Colonic mucosa (tissue), 4 donors: ENCODE results near the gene ANKEF1. TPM values are rescaled to one million over a fixed set of nuclear protein-coding genes. Genes with fewer than 3 reads are reported as not detected.
"Not testable (repeated sequence)": the region's sequence is repeated elsewhere in the genome, so short reads cannot be mapped to it uniquely, and the experiment has no call there.

Experiments
- DNase-seq: peaks from one replicate; pipeline ENCODE4 v3.0.0-alpha.2; 2020
- H3K27ac ChIP-seq: fragments of 200-600 bp; one replicate; pipeline ENCODE4 v1.8.0; 2021
- H3K27me3 ChIP-seq: fragments of 200-600 bp; one replicate; pipeline ENCODE4 v1.8.0; 2021
- H3K36me3 ChIP-seq: fragments of 200-600 bp; one replicate; pipeline ENCODE4 v1.8.0; 2021
- H3K4me1 ChIP-seq: fragments of 200-600 bp; one replicate; pipeline ENCODE4 v1.8.0; 2021; ENCODE audit warnings: mild to moderate bottlenecking
- H3K4me3 ChIP-seq: fragments of 200-600 bp; one replicate; pipeline ENCODE4 v1.8.0; 2021
- H3K9ac ChIP-seq, 2 donors: one replicate each; pipeline ENCODE4 v1.7.0; 2013; ENCODE audit warnings: control low read depth in 2 of 2, low read depth in 2 of 2, low read length in 2 of 2
- H3K9me3 ChIP-seq: fragments of 200-600 bp; one replicate; pipeline ENCODE4 v1.8.0; 2021
- CTCF ChIP-seq: fragments of 200-600 bp; IDR thresholded peaks from one replicate; pipeline ENCODE4 v1.8.0; 2022; ENCODE audit warnings: antibody characterized with exemption, mild to moderate bottlenecking
- intact Hi-C: fragments of 100-400 bp; cut with DNase I; formaldehyde crosslinking; loops from one replicate; pipeline ENCODE4 v1.14.1; 2022
- total RNA-seq, 2 donors: library from RNA; stranded (reverse); fragmentation: NEBNext Ultra II Directional in 1 of 2; extraction: Animal tissue kit (Norgen Biotek cat#: 25700) in 1 of 2; gene quantifications; one replicate each; pipeline ENCODE4 v1.2.1, GENCODE V29; 2021
- donor health status: healthy.
- donor health status: DM: no; HTN: no; CAD: no.
- donor health status: DM: no; HTN: no; CAD: no.

The ANKEF1 gene
- total RNA-seq, 2 donors from 2014 or later, result 4.8 to 9.2 TPM

- Histone ChIP-seq H3K4me3 (no peak overlapping the region), H3K9me3 (no peaks in the 10 kb centered on the region), H3K36me3 (no peaks in the 10 kb centered on the region), H3K27ac (no peak overlapping the region), H3K9ac (no peak overlapping the region), H3K27me3 (no peaks in the 10 kb centered on the region), H3K4me1 (no peaks in the 10 kb centered on the region)
- TF ChIP-seq CTCF, result no peak
- no peak for DNase-seq
- intact Hi-C loops, result no loop called here
These were observed 22.3 kb upstream of the ANKEF1 start for GRCh38 chr20:10012464-10012863.

- no peak for DNase-seq
- Histone ChIP-seq H3K36me3 (no peaks in the 10 kb centered on the region), H3K9ac (no peak overlapping the region), H3K4me1 (no peaks in the 10 kb centered on the region), H3K4me3 (no peak overlapping the region), H3K27ac (no peak overlapping the region), H3K27me3 (no peaks in the 10 kb centered on the region), H3K9me3 (no peaks in the 10 kb centered on the region)
- intact Hi-C loops, result no loop called here
- TF ChIP-seq CTCF, result no peak
These were observed 20.4 kb upstream of the ANKEF1 start for GRCh38 chr20:10014431-10014830.

GRCh38 chr20:10020937-10021336 lies 13.8 kb upstream of the ANKEF1 start:
- TF ChIP-seq CTCF, result no peak

GRCh38 chr20:10022625-10023024 lies 12.2 kb upstream of the ANKEF1 start:
- no peak for DNase-seq
- H3K4me1 ChIP-seq, result no peaks in the 10 kb centered on the region
- H3K9ac ChIP-seq, result no peak overlapping the region
- intact Hi-C loops, result no loop called here
- H3K27me3 ChIP-seq, result no peaks in the 10 kb centered on the region
- no peak overlapping the region for H3K4me3 ChIP-seq
- no peaks in the 10 kb centered on the region for H3K9me3 ChIP-seq
- no peak for TF ChIP-seq CTCF
- H3K27ac ChIP-seq, result no peak overlapping the region
- H3K36me3 ChIP-seq, result no peaks in the 10 kb centered on the region

More at GRCh38 chr20:10020937-10021336, 13.8 kb upstream of the ANKEF1 start:
- intact Hi-C loops, result no loop called here
- H3K9ac ChIP-seq, result no peak overlapping the region
- no peak overlapping the region for H3K4me3 ChIP-seq
- H3K36me3 ChIP-seq, result no peaks in the 10 kb centered on the region
- no peaks in the 10 kb centered on the region for H3K4me1 ChIP-seq
- no peak overlapping the region for H3K27ac ChIP-seq
- H3K27me3 ChIP-seq, result no peaks in the 10 kb centered on the region
- no peaks in the 10 kb centered on the region for H3K9me3 ChIP-seq
- DNase-seq, result no peak

GRCh38 chr20:10023911-10024310 lies 10.9 kb upstream of the ANKEF1 start:
- intact Hi-C loops, result no loop called here
- TF ChIP-seq CTCF, result no peak

GRCh38 chr20:10031451-10032215 lies 3.2 kb upstream of the ANKEF1 start:
- H3K9ac ChIP-seq, H3K4me1 ChIP-seq, H3K9me3 ChIP-seq, H3K4me3 ChIP-seq, intact Hi-C loops, H3K36me3 ChIP-seq, DNase-seq, H3K27me3 ChIP-seq, H3K27ac ChIP-seq: not testable (repeated sequence)

More at GRCh38 chr20:10023911-10024310, 10.9 kb upstream of the ANKEF1 start:
- Histone ChIP-seq H3K9ac (no peak overlapping the region), H3K27ac (no peak overlapping the region), H3K27me3 (no peaks in the 10 kb centered on the region), H3K4me3 (no peak overlapping the region), H3K9me3 (no peaks in the 10 kb centered on the region), H3K4me1 (no peaks in the 10 kb centered on the region), H3K36me3 (no peaks in the 10 kb centered on the region)
- no peak for DNase-seq

- H3K9me3 ChIP-seq, H3K9ac ChIP-seq, DNase-seq, H3K27ac ChIP-seq, H3K4me1 ChIP-seq, H3K36me3 ChIP-seq, intact Hi-C loops, H3K4me3 ChIP-seq, H3K27me3 ChIP-seq: not testable (repeated sequence)
These were observed 2.5 kb upstream of the ANKEF1 start for GRCh38 chr20:10032269-10032668.
